ENCODE data around the gene HNRNPC.
"Not testable (repeated sequence)": the region's sequence is repeated elsewhere in the genome, so short reads cannot be mapped to it uniquely, and the experiment has no call there.

HNRNPC gene

DNA sequence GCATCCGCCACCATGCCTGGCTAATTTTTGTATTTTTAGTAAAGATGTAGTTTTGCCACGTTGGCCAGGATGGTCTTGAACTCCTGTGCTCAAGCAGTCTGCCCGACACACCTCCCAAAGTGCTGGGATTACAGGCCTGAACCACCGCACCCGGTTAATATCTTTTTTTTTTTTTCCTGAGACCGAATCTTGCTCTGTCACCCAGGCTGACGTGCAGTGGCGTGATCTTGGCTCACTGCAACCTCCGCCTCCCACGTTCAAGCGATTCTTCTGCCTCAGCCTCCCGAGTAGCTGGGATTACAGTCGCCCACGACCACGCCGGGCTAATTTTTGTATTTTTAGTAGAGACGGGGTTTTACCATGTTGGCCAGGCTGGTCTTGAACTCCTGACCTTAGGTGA, 3.4 kb upstream of the HNRNPC start:
- not testable (repeated sequence) for DNase-seq (ENCODE audit: low read depth in 2 of 2, low spot score in 1 of 2)

- DNase-seq (ENCODE audit: low read depth in 2 of 2, low spot score in 1 of 2) = no peak
Observed at GRCh38 chr14:21268617-21269251, 508 bp downstream of the HNRNPC start.

GRCh38 chr14:21267886-21268616, 1.2 kb downstream of the HNRNPC start:
- no peak for DNase-seq (ENCODE audit: low read depth in 2 of 2, low spot score in 1 of 2)

- no peak for DNase-seq (ENCODE audit: low read depth in 2 of 2, low spot score in 1 of 2)
Observed at GRCh38 chr14:21267431-21267845, 1.8 kb downstream of the HNRNPC start.

GRCh38 chr14:21264025-21264801, 5.0 kb downstream of the HNRNPC start:
- no peak for DNase-seq (ENCODE audit: low read depth in 2 of 2, low spot score in 1 of 2)

DNA sequence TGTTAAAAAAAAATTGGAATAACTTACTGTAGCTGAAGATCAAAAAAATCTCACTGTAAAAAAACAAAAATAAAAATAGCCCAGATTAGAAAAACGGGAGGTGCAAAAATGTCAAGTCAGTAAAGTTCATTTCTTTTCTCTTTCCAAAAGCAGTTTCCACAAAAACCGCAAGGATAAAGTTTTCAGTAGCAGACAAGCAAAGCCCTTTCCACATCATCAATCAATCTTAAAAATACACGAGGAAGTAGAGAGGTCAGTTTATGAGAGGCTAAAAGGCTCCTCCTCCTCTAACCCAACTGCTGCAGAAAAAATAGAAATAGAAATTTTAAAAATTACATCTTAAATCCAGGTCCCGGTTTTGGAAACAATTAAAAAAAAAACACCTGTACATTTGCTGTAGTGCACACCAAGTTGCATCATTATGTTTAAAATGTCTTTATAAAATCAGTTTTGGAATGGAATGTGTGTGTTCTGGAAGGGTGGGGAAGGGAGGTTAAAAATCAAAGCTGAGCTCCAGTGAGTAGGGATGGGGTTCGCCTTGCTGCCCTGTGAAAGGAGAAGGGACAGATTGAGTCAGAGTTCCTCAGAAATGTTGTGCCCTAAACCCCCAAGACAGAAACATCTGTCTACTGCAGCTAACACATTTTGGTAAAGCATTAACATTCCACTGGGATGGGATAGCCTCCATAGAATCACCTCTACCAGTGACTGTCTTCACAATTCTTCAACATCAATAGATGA, 5.8 kb downstream of the HNRNPC start:
- no peak for DNase-seq (ENCODE audit: low read depth in 2 of 2, low spot score in 1 of 2)

- DNase-seq (ENCODE audit: low read depth in 2 of 2, low spot score in 1 of 2) = no peak
Observed at GRCh38 chr14:21262410-21262809, 6.8 kb downstream of the HNRNPC start.

DNA sequence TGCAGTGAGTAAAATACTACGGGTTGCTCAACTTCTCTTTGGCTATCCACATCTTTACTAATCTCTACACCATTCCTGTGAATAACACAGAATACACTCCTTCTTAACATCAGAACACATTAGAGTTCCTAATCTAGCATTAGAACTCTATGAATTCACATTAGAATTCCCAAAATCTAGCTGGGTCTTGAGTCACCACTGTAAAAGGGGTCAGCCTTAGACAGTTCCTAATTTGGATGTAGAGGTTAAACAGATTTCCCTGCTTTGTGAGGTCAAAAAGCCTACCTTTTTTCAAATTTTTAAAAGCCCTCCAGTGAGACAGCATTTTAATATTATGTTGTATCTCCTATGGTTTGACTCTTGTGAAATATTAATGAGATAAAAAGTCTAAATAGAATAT, 7.4 kb downstream of the HNRNPC start:
- DNase-seq (ENCODE audit: low read depth in 2 of 2, low spot score in 1 of 2) = no peak

DNA sequence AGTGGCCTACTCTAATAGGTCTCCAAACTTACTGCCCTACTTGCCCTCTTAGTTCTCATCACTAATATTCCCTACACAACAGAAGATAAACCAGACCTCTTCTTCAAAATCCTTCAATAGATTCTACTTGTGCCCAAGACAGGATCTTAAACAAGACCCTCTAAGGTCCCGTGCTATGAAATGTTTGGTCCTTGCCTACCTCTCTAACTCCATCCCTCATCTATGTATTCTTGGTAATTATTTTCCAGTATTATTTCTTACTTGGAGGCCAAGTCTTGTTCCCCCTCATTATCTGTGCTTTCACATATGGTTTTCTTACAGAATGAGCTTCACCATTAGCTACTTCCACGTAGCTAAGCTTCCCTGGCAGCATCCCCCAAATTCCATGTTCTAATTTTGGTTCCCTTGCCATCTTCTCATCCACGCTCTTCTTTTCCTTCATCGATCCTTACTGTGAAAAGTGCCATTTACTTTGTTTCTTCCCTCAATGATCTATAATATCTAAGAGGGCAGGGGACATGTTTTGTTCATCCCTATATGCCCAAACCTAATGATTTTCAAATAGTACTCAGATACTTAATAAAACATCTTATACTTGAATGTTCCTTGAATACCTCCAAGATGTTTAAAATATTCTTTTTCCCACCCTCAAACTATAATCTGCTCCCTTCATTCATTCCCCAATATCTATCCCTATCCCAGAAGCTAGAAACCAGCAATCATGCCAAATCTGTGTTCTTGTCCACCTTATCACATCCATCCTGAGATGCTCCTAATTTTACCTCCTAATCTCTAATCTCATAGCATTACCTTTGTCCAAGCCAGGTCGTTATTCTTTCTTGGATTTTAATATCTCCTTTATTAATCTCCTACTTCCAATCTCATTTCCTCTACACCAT, 10.1 kb downstream of the HNRNPC start:
- DNase-seq (ENCODE audit: low read depth in 2 of 2, low spot score in 1 of 2) = no peak

DNA sequence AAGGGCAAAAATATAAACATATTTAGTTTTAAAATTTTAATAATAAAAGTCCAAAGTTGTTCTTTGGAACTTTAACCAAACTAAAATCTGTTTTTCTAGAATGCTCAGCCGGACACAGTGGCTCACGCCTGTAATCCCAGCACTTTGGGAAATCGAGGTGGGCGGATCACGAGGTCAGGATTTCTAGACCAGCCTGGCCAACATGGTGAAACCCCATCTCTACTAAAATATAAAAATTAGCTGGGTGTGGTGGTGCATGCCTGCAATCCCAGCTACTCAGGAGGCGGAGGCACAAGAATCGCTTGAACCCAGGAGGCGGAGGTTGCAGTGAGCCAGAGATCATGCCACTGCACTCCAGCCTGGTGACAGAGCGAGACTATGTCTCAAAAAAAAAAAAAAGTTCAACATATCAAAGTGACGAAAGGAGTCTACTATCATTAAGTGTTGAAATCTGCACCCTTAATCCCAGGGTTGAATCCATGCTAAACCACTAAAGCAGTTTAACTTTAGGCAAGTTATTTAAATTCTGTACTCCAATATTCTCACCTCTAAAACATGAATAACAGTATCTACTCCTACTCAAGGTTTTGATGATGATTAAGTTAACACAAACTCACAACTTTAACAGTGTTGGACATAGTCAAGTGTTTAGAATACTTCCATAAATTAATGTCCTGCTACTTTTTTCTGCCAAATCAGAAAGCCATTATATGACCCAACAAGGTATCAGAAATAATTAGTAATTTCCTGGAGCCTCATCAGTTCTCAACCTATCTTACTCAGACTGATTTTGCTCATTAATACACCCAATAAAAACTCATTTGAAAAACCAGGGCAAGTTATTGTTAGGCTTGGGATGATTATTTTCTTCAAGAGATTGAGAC, 11.0 kb downstream of the HNRNPC start:
- DNase-seq (ENCODE audit: low read depth in 2 of 2, low spot score in 1 of 2) = no peak

DNA sequence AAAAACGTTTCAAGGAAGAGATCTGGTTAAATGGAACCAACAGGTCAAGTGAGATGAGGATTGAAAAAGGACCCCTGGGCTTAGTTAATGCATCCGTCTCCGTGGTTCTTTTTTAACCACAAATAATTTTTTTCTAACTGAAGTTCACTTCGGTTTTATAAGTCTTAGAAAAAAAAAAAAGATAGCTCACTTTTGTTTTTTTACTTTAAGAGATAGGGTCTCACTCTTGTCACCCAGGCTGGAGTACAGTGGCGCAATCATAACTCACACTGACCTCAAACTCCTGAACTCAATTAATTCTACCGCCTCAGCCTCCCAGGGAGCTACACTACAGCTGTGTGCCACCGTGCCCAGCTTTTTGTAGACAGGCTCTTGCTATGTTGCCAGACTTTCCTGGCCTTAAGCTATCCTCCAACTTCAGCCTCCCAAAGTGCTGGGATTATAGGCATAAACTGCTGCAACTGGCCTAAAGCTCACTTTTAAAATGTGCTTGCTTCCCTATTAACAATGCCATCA, 11.8 kb downstream of the HNRNPC start:
- DNase-seq (ENCODE audit: low read depth in 2 of 2, low spot score in 1 of 2) = no peak

- DNase-seq (ENCODE audit: low read depth in 2 of 2, low spot score in 1 of 2) = no peak
Observed at GRCh38 chr14:21256539-21257393, 12.5 kb downstream of the HNRNPC start.

DNA sequence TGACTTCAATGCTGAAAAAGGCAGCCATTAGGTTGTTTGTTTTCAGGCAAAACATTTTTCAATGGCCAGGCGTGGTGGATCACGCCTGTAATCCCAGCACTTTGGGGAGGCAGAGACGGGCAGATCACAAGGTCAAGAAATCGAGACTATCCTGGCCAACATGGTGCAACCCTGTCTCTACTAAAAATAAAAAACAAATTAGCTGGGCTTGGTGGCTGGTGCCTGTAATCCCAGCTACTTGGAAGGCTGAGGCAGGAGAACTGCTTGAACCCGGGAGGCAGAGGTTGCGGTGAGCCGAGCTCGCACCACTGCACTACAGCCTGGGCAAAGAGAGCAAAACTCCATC, 13.2 kb downstream of the HNRNPC start:
- DNase-seq (ENCODE audit: low read depth in 2 of 2, low spot score in 1 of 2) = not testable (repeated sequence)

DNA sequence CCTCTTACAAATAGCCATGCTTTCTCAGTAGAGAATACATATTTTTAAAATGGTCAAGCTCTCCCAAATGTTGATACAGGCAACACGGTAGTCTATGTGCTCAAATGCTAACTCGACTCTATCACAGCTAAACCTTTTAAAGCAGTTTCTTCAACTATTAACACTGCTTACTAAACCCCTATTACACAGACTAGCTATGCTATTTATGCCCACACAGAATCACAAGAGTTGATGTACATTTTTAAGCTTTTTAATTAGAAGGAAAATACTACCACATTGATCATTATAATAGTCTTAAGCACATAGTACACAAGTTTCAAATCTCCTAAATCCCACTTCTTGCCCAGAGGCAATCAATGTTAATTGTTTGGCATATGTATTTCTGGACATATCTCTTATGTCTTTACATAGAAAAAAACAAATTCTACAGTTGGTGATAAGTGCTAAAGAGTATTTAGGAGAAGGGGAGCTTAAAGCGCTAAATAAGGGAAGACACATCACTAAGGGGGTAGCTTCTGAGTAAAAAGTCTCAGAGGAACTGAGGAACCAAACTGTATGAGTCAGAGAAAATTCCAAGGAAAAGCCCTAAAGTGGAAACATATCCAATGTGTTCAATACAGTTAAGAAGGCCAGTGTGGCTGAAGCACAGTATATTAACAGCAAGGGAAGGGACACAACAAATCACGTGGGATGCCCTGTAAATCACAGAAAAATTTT, 13.7 kb downstream of the HNRNPC start:
- DNase-seq (ENCODE audit: low read depth in 2 of 2, low spot score in 1 of 2) = no peak

DNA sequence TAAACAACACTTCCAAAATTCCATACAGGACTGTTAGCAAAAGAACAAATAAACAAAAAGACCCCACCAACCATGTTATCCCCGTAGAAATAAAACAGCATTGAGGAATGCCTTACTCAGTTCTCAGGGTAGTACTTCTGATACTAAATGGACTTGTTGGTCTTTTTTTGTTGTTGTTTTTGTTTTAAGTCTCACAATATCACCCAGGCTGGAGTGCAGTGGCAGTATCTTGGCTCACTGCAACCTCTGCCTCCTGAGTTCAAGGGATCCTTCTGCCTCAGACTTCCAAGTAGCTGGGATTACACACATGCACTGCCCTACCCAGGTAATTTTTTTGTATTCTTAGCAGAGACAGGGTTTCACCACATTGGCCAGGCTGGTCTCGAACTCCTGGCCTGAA, 17.1 kb downstream of the HNRNPC start:
- no peak for DNase-seq (ENCODE audit: low read depth in 2 of 2, low spot score in 1 of 2)

DNA sequence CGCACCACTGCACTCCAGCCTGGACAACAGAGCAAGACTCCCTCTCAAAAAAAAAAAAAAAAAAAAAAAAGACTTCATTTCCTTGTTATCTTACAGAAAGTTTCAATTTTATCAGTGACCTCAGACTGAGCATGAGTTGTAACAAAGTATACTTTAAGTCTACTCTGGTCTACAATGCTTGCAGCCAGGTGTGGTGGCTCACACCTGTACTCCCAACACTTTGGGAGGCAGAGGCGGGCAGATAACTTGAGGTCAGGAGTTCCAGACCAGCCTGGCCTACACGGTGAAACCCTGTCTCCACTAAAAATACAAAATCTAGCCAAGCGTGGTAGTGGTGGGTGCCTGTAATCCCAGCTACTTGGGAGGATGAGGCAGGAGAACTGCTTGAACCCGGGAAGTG, 18.0 kb downstream of the HNRNPC start:
- DNase-seq (ENCODE audit: low read depth in 2 of 2, low spot score in 1 of 2) = no peak

DNA sequence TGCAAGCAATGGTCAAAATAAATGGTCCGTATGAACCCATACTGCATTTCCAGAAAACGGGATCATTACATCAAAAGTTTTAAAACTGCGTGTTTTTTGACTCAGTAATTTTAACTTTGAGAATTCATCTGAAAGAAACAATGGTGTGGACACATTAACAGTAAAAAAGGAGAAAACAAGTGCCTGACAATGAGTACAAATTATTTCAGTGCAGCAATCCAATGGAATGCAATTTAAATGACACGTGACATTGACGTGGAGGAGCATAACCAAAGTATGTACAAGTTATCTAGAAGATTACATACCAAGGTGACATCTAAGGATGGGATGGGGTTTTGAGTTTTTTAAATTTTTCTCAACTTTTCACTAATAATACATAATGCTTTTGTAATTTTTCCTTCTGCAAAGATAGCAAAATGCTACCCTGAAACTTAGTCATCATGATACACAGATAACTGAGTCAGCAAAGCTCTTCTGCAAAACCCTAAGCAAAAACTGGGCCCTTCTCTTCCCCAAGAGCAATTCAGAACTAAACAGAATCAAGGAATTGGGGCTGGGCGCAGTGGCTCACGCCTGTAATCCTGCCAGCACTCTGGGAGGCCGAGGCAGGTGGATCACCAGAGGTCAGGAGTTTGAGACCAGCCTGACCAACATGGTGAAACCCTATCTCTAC, 20.4 kb downstream of the HNRNPC start:
- no peak for DNase-seq (ENCODE audit: low read depth in 2 of 2, low spot score in 1 of 2)

Measured in stimulated activated CD8-positive, alpha-beta memory T cell treated with anti-CD3 and anti-CD28 coated beads, Interleukin-4, amount 100 ng/mL, for 4 hours (primary cell).